Left forelimb (tissue), 1 donor: ENCODE data around the gene OSTC.

ENCODE experiments used
- DNase-seq: peaks from one replicate; pipeline ENCODE4 v3.0.0-alpha.2; 2018; ENCODE audit warnings: low spot score

Gene OSTC

GRCh38 chr4:108716340-108716739 is 65.9 kb downstream of the OSTC start:
- no peak for DNase-seq

GRCh38 chr4:108717386-108717785 is 67.0 kb downstream of the OSTC start:
- no peak for DNase-seq
